Loucy (cell line): ENCODE results near the gene CEP170.

ENCODE experiments used
- CTCF ChIP-seq: fragments of 200-600 bp; sonication (generic); conservative IDR thresholded peaks from 2 replicates; pipeline ENCODE4 v1.5.1; 2014; ENCODE audit warnings: mild to moderate bottlenecking, antibody characterized with exemption, low read length
- EZH2phosphoT487 ChIP-seq: fragments of 200-600 bp; IDR thresholded peaks from 2 replicates; pipeline ENCODE4 v1.6.1; 2018; ENCODE audit warnings: antibody characterized with exemption, mild to moderate bottlenecking, moderate library complexity, borderline replicate concordance

- TF ChIP-seq CTCF (no peak), EZH2phosphoT487 (no peak)
Measured at GRCh38 chr1:243264717-243265116, 9.6 kb upstream of the CEP170 start.
